NCI-H2171 treated with DMSO at 0.1 percent for 48 hours (cell line): ENCODE data around the gene FGF12.

ENCODE experiments used
- DNase-seq: peaks from one replicate; lab custom pipeline; 2025; lab: John Stamatoyannopoulos, UW

Gene FGF12

GRCh38 chr3:192494174-192494573 is 233.2 kb downstream of the FGF12 start:
- peak; percentile 6 for DNase-seq

GRCh38 chr3:192490720-192491119 is 236.6 kb downstream of the FGF12 start:
- DNase-seq: no peak

- no peak for DNase-seq
These were observed 237.8 kb downstream of the FGF12 start for GRCh38 chr3:192489579-192489978.

GRCh38 chr3:192487033-192487432 is 240.3 kb downstream of the FGF12 start:
- no peak for DNase-seq

GRCh38 chr3:192482809-192483208 is 244.5 kb downstream of the FGF12 start:
- DNase-seq: no peak

GRCh38 chr3:192482391-192482790 is 244.9 kb downstream of the FGF12 start:
- no peak for DNase-seq

- no peak for DNase-seq
These were observed 245.7 kb downstream of the FGF12 start for GRCh38 chr3:192481638-192482037.

GRCh38 chr3:192467230-192468140 is 259.9 kb downstream of the FGF12 start:
- DNase-seq: peak; percentile 80

GRCh38 chr3:192449036-192449435 is 278.3 kb downstream of the FGF12 start:
- peak; percentile 9 for DNase-seq

GRCh38 chr3:192445770-192446644 is 281.3 kb downstream of the FGF12 start:
- peak; percentile 51 for DNase-seq

- DNase-seq: no peak
These were observed 282.6 kb downstream of the FGF12 start for GRCh38 chr3:192444791-192445106.

- peak; percentile 68 for DNase-seq
These were observed 283.1 kb downstream of the FGF12 start for GRCh38 chr3:192444096-192444790.

GRCh38 chr3:192435241-192435640 is 292.1 kb downstream of the FGF12 start:
- DNase-seq: no peak

GRCh38 chr3:192434186-192434585 is 293.2 kb downstream of the FGF12 start:
- no peak for DNase-seq

- no peak for DNase-seq
These were observed 293.6 kb downstream of the FGF12 start for GRCh38 chr3:192433704-192434103.

- peak; percentile 49 for DNase-seq
These were observed 304.4 kb downstream of the FGF12 start for GRCh38 chr3:192422997-192423342.

- no peak for DNase-seq
These were observed 304.9 kb downstream of the FGF12 start for GRCh38 chr3:192422321-192422996.

- DNase-seq: no peak
These were observed 308.0 kb downstream of the FGF12 start for GRCh38 chr3:192419312-192419711.

- DNase-seq: no peak
These were observed 309.7 kb downstream of the FGF12 start for GRCh38 chr3:192417559-192418055.

GRCh38 chr3:192417017-192417416 is 310.3 kb downstream of the FGF12 start:
- DNase-seq: no peak

- no peak for DNase-seq
These were observed 313.9 kb downstream of the FGF12 start for GRCh38 chr3:192413461-192413860.

GRCh38 chr3:192410684-192410960 is 316.7 kb downstream of the FGF12 start:
- no peak for DNase-seq
